ENCODE data around the gene ZNF32.
A peak's percentile ranks its signal among the peaks of the same experiment; 100 is the strongest.

The ZNF32 gene

GRCh38 chr10:43648398-43649184 lies at the start of gene ZNF32:
TSS of gene ZNF32 (minus strand) at chr10:43648881. CDS start at chr10:43646133, 2,748 bp downstream.
- peak; percentile 97 for DNase-seq (ENCODE audit: low spot score)

DNA sequence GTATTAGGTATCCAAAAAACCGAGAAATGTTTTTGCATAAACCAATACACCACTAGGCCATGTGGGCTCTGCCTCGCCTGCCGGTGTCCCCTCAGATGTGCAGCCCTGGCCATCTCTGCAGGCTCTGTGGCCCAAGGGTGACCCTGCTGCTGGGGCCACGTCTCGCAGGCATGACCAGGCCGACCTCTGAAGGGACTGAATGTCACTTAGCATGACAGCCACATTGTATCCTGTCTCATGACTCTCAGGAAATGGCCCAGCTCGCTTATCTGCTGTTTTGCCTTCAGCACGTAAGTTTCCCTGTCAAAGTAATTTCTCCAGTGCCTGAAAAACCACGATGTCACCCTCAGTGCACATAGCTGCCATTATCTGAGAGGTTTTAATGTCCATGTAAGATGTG lies 49.5 kb upstream of the ZNF32 start:
- DNase-seq (ENCODE audit: low spot score), result no peak

GRCh38 chr10:43696909-43697483 lies 48.3 kb upstream of the ZNF32 start:
- no peak for DNase-seq (ENCODE audit: low spot score)

- no peak for DNase-seq (ENCODE audit: low spot score)
Observed at GRCh38 chr10:43695730-43696129, 47.0 kb upstream of the ZNF32 start.

DNA sequence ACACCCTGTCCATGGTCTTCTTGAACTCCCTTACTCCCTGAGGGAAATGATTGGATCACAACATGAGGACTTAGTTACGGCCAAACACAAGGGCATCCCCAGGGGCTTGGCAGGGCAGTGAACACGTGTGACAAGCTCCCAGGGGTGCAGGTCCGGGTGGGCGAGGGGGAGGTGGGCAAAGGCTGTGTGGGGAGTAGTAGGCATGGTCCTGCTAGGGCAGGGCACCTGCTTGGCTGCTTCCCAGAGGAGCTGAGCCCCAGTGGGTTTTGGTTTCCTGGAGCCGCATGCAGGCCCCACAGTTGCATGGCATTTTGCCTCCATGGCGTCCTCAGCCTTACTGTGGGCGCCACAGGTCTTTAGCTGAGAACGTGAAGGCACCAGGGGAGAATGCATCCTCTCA lies 46.6 kb upstream of the ZNF32 start:
- DNase-seq (ENCODE audit: low spot score), result no peak

GRCh38 chr10:43694526-43694925 lies 45.8 kb upstream of the ZNF32 start:
- DNase-seq (ENCODE audit: low spot score), result no peak

GRCh38 chr10:43693602-43694001 lies 44.9 kb upstream of the ZNF32 start:
- no peak for DNase-seq (ENCODE audit: low spot score)

DNA sequence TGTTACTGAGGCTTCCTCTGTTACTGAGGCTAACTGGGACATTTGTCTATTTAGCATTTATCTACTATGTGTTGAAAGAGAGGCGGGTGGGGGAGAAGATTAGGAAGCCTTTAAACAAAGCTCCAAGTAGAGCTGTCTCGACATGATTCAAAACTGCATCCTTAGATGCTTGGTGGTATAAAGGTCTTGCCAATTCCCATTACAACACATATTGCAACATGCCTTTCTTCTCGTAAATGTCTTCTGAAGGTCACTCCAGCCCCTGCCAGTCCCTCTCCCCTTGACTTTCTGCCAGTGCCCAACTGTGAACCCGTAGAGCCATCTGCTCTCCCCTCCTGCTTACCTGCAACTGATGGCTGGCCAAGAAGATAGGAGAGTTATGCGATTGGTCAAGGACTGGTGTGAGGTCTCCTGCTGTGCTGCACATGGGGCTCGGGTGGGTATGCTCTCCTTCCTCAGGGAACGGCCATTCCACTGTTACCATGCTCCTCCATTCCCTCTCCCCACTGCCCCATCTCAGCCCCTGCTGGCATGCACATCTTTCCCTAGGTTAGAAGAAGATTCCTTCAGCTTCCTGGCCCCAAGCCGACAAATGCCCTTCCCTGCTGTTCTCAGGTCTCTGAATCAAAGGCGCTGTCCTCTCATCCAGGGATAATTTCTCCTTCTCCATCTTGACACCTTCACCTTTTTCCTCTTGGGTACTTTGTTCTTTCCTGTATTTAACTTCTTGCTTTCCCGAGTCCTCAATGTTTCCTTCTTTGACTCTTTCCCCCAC lies 43.6 kb upstream of the ZNF32 start:
- peak; percentile 68 for DNase-seq (ENCODE audit: low spot score)

- peak; percentile 39 for DNase-seq (ENCODE audit: low spot score)
Observed at GRCh38 chr10:43691485-43691884, 42.8 kb upstream of the ZNF32 start.

DNA sequence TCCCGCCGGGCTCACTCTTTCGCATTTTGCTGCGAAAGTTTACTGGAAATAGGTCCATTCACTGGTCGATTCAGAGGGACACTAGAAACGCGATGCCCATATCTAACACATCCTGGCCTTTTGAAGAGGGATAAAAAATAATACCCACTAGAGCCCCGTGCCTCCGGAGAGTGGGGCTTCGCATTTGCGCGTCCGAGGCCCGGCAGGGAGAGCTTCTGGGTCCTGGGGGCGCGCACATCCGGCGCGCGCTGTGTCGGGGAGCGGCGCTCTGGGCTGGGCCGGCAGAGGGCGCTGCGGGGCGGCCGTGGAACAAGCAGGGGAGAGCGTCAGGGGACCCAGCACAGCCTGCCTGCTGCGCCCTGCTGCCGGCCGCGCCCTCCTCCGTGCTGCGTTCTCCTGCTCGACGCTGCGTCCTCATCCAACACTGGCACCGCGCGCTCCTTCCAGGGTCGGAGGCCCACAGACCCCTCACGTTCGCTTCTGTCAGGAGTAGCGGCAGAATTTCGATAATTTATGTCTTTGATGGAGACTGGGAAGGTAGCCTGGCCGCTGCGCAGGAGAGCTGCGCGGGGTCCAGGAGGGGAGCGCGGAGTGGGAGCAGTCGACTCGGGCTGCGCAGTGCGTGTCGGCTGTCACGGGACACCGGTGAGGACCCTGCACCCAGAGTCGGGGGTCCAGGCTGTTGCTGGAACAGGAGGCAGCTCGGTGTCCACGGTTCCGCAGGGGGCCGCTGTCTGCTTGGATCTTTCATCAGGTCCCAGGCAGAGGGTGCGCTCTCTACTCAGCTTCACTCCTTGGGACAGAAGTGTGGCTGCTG lies 41.5 kb upstream of the ZNF32 start:
- DNase-seq (ENCODE audit: low spot score), result peak; percentile 95

DNA sequence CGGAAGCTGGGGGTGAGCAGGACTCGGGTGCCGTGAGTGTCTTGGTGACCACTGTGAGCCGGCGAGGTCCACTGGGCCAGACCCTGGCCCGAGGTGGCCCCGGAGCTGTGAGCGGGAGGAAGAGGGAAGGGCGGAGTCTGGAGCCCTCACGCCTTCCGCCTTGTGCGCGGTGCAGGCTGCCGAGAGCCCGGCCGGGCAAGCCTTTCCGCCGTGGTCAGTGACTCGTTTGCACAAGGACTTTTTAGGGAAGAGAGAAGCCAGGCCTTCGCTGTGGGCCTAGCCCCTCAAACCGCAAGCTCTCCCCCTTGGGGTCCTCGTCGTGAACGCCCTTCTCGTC lies 40.9 kb upstream of the ZNF32 start:
- DNase-seq (ENCODE audit: low spot score), result peak; percentile 85

GRCh38 chr10:43689007-43689491 lies 40.4 kb upstream of the ZNF32 start:
- no peak for DNase-seq (ENCODE audit: low spot score)

DNA sequence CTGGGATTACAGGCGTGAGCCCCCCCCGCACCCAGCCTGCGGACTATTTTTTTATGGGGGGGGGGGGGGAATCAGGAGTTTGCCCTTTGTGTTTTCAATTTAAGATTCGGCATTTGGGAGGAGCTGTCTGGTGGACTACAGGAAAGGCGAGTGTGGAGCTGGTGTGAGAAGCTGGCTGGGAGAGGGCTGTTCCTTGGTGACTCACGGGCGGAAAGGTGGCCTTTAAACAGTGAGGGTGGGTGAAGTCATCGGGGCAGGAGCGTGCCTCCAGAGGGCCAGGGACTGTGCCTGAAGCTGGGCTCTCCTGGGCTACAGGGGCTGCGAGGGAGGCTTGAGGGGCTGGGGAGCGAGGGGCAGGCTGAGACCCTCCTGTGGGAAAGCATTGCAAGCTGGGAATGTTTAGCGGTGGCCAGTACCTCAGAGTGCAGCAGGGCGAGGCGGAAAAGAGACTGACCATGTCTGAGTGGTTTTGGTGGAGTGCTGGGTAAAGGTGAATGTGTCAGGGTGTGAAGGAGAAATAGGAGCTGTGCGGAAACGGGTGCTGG lies 39.7 kb upstream of the ZNF32 start:
- DNase-seq (ENCODE audit: low spot score), result no peak

DNA sequence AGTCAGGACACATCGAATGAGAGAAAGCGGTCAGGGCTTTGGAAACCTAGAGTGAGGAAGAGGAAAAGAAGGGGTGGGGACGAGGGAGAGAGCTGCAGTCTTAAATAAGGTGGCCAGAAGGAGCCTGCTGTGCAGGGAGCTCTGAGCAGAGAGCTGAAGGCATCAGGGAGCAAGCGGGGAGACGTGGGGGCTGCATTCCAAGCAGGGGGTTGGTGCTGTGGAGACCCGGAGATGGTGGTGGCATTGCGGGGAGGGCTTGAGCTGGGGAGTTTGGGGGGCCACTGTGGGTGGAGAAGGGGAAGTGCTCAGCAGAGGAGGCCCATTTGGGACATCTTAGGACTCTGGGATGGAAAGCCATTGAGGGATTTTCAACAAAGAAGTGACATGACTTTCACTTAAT lies 38.7 kb upstream of the ZNF32 start:
- DNase-seq (ENCODE audit: low spot score), result no peak

DNA sequence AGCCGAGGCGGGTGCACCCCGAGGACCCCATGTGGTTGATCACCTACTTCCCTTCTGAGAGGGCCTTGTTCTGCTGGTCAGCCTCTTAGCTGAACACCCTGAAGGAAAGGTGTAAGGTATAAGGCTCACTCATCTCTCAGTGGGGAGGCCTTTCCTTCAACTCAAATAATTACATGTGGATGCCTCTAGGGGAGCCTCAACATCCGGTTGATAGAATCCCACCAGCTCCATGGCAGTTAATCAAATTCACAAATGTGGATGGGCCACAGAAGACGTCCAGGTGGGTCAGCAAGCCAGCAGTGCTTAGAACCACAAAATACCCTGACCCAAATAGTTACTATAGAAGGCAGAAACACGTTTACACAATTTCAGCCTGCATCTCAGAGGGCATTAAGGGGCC lies 37.7 kb upstream of the ZNF32 start:
- DNase-seq (ENCODE audit: low spot score), result no peak

GRCh38 chr10:43685744-43686143 lies 37.1 kb upstream of the ZNF32 start:
- DNase-seq (ENCODE audit: low spot score), result no peak

DNA sequence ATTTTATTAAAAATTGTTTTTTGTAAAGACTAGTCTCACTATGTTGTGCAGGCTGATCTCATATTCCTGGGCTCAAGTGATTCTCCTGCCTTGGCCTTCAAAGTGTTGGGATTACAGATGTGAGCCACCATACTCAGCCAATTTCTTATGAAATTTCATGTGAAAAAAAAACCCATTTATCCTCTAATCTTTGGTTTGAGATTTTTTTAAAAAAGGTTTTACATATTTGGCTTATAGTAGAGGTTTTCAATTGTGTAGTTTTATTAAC lies 35.5 kb upstream of the ZNF32 start:
- DNase-seq (ENCODE audit: low spot score), result no peak

DNA sequence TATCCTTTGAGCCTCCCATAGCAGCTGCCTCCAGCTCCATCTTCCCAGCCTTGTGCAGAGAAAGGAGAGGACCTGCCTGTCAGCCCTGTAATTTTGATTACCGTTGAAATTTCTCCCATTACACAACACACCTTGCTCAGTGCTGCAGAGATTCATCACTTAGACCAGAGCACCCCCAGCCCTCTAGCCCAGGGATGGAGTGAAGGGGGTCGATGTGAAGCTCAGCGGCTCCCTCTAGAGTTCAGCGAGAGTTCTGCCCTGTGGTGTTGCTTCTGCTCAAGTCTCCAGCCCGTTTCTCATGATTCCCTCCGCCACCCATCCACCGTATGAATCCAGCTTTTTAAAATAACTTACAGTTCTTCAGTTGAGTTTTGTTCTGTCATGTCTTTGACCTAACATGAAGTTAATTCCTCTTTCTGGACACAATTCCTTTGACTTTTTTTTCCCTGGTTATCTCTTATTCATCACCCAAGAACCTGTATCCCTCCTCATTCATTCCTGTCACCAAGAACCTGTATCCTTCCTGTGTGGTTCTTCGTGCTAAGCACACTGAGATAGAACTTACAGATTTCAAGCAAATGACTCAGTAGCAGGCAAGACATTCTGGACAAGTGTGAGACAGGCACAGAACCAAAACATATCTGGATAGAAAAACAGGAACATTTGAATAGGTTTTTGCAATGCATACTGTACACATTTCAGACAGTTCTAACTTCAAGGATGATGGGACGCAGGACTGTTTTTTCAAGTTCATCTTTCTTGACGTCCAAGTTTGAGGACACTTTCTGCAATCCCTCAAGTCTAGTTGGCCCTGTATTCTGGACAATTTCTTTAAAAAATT lies 35.0 kb upstream of the ZNF32 start:
- peak; percentile 44 for DNase-seq (ENCODE audit: low spot score)

DNA sequence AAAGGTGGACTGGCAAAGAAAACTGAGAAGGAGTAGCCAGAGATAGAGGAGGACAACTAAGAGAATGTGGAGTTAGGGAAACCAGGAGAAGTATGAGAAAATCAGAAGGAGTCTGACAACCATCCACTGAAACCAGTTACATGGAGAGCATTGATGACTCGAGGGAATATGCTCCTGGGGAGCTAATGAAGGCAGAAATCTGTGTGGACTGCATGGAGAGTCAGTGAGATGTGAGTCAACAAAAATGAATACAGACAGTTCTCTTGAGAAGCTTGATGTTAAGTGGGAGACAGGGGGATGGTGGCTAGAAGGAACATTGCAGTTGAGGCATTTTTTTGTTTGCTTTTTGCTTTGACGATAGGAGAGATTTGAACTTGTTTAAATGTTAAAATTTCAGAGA lies 34.3 kb upstream of the ZNF32 start:
- DNase-seq (ENCODE audit: low spot score), result peak; percentile 35

- no peak for DNase-seq (ENCODE audit: low spot score)
Observed at GRCh38 chr10:43681721-43682120, 33.0 kb upstream of the ZNF32 start.

- DNase-seq (ENCODE audit: low spot score), result no peak
Observed at GRCh38 chr10:43681220-43681619, 32.5 kb upstream of the ZNF32 start.
